HL-60 (cell line): ENCODE data around the gene EFNA2.

Source experiments
- POLR2AphosphoS5 ChIP-seq: IDR thresholded peaks from 2 replicates; pipeline ENCODE4 v1.6.1; 2012; ENCODE audit warnings: low read depth
- TF ChIP-seq, protein P1 (sequence below): IDR thresholded peaks from one replicate; pipeline ENCODE4 v1.5.1; 2011; ENCODE audit warnings: low read length, control low read depth, inconsistent platforms; ENCODE audit not compliant: insufficient read depth

- TF ChIP-seq, protein P1, sequence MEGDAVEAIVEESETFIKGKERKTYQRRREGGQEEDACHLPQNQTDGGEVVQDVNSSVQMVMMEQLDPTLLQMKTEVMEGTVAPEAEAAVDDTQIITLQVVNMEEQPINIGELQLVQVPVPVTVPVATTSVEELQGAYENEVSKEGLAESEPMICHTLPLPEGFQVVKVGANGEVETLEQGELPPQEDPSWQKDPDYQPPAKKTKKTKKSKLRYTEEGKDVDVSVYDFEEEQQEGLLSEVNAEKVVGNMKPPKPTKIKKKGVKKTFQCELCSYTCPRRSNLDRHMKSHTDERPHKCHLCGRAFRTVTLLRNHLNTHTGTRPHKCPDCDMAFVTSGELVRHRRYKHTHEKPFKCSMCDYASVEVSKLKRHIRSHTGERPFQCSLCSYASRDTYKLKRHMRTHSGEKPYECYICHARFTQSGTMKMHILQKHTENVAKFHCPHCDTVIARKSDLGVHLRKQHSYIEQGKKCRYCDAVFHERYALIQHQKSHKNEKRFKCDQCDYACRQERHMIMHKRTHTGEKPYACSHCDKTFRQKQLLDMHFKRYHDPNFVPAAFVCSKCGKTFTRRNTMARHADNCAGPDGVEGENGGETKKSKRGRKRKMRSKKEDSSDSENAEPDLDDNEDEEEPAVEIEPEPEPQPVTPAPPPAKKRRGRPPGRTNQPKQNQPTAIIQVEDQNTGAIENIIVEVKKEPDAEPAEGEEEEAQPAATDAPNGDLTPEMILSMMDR, result peak; percentile 42
- no peak for TF ChIP-seq POLR2AphosphoS5
Measured at GRCh38 chr19:1248786-1249297, 36.8 kb upstream of the EFNA2 start.
